GM19438 (cell line): ENCODE results near the gene TAB2.

Experiments used
- ATAC-seq: cut with Tn5 transposase; IDR thresholded peaks from one replicate; pipeline ENCODE4 v1.9.1; 2021; ENCODE audit warnings: low read depth; ENCODE audit not compliant: unreplicated experiment

Gene TAB2

DNA sequence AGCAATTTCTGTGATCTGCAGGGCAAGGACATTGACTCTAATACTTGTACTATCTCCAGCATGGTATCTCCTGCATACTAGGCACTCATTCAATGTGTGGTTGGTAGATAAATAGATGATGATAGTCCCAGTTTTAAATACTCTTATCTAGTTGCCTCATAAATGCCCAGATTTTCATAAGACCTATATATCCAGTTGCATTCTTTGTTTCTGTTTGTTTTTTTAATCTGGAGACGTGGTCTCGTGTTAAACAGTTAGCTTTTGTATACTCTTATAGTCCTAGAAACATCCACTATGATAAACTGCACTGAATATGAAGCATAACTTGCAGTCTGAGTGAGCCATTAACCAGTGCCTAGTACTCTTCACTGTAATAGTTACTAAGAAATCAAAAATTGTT lies 47.0 kb downstream of the TAB2 start:
- no peak for ATAC-seq

DNA sequence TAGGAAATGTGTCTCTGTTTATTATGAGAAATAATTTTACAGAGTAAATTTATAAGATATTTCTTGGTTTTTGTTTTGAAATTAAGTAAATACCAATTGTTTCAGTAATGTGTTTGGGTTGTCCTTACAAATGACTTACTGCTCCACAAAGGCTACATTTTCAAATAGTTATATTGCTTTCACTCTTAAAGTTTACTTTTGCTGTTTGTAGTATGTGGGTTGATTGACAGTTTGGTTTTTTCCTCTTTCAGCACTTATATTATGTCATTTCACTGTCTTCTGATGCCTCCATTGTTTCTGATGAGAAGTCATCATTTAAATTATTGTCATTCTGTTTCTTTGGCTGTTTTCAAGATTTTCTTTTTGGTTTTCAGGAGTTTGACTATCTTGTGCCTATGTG lies 47.7 kb downstream of the TAB2 start:
- ATAC-seq, result no peak

DNA sequence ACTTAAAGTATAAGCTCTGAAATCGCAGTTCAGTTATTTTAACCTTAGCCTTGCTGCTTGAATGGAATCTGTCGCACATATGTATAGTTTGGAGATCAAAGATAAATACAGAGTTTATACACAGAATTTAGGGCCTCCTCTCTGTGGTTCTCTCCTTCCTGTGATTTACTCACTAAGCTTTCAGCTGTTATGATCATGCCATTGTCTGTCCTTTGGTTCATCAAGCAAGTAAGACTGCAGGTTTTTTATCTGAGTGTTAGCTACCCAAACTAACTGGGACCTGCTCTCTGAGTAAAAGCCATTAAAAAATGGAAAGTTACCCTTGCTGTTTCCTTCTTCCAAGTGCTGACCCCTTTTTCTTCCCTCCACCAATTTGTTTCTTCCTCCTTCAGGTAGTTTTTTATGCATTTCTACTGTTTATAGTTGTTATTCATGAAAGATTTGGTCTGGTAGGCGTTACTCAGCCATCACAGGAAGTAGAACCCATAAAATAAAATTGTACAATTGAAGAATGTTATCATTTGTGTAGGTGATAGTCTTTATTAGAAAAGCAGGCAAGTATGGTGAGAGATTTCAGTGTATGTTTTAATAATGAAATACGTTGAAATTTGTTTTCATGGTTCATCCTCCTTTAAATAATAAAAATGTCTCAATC lies 48.9 kb downstream of the TAB2 start:
- no peak for ATAC-seq

DNA sequence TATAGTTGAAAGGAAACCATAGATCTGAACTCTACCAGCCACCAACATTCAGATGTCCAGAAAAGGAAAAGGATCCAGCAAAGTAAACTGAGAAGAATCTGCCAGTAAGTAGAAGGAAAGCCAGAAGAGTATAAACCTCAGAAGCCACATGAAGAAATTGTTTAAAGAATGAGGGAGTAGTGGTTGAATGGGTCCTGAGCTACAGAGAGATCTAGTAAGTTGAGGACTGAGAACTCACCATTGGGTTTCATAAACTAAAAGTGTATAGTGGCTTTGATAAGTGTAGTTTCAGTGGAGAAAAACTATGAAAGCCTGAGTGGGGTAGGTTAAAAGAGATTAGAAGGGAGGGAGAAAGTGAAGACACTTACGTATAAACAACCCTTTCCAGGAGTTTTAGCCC lies 50.6 kb downstream of the TAB2 start:
- no peak for ATAC-seq

DNA sequence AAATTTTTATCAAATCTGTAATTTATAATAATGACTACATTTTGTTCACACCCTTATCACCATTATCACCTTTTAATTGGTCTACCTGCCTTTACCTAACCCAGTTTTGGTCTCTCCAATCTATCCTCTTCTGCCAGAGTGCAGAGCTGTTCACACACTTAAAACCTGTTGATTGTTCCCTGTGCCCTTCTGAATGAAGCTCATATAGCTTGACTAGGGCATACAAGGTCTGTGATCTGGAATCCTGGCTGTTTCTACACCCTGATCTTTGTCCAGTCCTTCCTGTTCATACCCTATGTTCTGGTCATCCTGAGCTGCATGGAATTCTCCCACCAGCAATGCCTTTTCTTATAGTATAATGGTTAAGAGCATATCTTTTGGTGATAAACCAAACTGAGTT lies 53.6 kb downstream of the TAB2 start:
- ATAC-seq, result no peak

DNA sequence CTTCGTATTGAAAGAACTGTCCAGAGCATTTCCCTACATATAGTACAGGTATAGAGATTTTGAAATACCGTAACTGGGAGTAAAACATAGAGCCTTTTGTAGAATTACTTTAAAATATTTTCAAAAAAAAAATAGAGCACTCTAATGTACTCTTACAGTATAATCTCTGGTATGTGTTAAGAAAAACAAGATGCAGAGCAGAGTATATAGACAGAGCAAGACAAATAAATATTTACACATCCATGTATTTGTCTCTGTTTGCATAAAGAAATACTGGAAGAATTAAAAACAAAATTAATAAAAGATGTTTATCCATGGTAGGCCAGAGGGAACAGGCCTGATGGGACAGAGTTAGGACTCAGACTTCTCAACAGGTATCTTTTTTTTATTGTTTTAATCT lies 54.5 kb downstream of the TAB2 start:
- ATAC-seq, result no peak

DNA sequence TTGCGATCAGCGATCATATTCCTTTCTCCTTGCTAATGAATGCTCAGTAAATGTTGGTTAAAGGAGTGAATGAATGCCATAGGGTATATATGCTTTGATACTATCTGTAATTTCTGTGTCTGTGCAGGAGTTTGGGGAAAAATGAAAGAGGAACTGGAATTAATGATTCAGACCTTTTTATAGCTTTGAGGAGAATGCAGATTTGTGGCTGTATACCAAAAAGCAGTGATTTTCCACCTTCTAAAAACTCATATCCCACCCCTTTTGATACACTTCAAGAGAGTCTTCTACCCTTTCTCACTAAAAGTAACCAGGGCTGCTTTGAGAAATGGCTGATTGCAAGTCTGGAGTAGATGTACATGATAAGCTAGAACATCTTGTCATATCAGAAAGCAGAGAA lies 56.0 kb downstream of the TAB2 start:
- ATAC-seq, result no peak

DNA sequence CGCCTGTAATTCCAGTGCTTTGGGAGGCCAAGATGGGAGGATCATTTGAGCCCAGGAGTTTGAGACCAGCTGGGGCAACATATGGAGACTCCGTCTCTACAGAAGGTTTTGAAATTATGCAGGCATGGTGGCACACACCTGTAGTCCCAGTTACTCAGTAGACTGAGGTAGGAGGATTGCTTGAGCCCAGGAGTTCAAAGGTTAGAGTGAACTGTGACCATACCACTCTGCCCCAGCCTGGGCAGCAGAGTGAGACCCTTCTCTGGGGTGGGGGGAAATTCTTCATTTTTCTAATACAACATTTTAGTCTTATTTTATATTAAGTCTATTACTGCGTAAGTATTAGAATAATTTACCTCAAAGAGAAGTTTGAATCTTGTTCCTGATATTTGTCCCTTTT lies 62.5 kb downstream of the TAB2 start:
- no peak for ATAC-seq

DNA sequence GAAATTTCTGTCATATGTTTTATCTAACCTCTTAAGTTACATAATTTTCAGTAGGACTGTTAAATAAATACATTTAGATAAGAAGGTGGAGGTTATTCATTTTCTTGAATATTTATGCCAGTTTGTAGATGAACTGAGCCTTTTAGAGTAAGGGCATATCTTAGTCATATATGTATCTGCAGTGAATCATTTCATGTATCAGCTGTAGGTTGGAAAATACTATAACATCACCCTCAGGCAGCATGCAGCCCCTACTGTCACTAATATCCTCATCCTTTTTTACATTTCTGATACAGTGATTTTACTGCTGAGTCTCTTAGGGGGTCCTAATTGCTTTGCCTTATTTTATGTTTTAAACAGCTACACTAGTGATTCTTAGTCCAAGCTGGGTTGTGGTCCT lies 63.0 kb downstream of the TAB2 start:
- no peak for ATAC-seq

DNA sequence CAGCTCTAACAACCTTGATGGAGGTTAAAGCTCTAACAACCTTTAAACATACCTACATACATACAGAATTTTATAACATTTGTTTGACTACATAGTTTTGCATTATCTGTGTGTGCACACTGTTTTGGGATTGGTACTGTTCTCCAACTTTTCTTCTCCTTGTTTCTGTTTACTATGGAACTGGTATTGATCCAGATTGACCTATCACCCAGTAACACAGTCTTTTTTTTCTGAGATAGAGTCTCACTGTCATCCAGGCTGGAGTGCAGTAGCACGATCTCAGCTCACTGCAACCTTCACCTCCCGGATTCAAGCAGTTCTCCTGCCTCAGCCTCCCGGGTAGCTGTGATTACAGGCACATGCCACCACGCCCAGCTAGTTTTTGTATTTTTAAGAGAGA lies 65.9 kb downstream of the TAB2 start:
- ATAC-seq, result no peak

DNA sequence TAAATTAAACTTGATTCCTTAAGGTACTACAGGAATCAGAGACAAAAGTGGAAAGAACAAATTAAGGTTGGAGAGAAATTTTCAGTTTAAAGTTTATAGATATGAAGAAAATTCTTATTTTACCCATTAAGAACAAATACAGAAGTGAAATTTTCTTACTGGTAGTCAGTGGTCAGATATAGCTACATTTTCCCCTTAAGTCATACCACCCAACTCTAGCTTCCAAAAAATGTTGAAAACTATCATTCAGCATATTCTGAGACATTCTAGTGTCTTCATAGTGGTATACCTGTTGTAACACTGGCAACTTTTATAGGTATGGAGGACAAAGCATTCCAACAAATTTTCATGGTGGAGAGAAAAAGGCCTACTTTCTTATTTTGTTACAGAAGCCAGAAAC lies 67.0 kb downstream of the TAB2 start:
- ATAC-seq, result no peak

DNA sequence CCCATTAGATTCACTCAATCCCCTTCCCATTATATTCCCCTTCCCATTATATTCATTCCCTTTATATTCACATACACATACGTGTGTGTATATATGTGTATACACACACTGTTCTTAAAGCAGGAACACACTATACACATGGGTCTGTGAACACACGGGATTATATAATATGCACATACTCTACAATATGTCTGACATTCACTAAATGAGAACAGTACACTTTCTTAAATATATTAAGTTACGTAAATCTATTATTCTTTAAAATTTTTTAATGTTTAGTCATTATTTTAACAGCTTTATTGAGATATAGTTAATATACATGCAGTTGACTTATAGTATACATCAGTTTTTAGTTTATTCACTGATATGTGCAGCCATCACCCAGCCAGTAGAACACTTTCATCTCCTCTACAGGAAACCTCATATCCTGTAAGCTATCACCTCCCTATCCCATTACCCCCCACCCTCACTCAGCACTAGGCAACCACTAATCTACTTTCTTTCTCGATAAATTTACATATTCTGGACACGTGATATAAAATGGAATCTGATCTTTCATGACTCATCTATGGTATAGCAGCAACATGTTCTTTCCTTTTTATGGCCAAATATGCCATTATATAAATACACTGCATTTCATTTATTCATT lies 68.6 kb downstream of the TAB2 start:
- no peak for ATAC-seq

DNA sequence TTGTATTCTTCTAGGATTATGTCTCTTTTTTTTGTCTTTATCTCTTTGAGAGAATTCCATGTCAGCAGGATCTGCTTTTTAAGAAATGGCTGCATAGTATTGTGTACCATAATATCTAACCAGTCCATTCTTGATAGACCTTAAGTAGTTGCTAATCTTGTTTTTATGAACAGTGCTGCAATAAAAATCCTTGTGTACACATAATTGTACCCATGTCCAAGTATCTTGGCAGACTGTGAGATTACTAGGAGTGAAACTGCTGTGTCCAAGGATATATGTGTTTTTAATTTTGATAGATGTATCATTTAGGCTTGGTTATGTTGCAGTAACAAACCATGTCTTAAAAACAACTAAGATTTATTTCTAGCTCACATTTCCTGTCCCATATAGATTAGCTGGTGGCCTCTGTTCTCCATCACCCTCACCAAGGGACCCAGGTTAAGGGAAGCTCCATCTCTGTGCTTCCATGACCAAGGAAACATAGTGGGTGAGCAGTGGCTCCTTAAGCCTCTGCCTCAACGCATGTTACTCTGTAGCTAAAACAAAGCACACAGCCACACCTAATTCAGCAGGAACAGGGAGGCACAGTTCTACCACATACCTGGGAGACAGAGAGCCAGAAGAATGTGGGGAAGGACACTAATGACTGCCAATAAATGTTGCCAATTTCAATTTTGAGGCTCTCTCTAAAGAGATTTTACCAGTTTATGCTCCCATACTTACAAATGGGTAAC lies 70.4 kb downstream of the TAB2 start:
- ATAC-seq, result no peak

DNA sequence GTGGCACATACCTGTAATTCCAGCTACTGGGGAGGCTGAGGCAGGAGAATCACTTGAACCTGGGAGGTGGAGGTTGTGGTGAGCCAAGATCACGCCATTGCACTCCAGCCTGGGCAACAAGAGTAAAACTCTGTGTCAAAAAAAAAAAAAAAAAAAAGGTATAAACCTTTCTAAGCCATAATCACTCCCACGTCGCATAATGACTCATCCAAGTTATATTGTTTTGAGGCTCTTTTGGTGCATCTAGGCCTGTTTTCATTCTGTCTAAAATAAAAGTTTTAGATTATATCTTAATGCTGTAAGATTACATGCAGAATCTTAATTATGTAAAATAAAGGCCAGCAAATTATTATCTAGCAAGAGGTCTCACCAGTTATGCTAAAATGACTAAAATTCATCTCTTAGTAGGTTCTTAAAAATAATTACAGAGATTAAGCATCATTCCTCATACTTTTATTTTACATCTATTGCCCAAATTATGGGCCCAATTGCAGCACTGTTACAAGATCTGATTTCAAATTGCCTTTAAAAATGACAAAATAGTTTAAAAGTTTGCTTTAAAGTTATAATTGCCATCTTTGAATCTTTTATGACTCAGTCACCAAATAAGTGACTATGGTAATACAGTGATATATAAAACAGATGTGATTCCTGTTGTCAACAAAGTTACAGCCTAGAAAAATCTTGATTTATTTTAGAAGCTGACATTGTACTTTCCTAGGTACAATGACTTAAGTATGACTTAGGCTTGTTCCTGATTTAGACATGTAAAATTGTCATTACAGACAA lies 72.2 kb downstream of the TAB2 start:
- ATAC-seq, result no peak

DNA sequence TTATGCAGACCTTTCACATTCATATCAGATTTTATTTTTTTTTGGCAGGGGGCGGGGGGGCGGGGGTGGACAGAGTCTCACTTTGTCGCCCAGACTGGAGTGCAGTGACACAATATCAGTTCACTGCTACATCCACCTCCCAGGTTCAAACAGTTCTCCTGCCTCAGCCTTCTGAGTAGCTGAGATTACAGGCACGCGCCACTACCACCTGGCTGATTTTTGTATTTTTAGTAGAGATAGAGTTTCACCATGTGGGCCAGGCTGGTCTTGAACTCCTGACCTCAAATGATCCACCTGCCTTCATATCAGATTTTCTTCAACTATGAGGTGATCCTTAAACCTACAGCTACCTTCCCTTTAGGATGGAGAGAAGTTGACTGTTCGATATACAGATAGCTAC lies 74.6 kb downstream of the TAB2 start:
- no peak for ATAC-seq

DNA sequence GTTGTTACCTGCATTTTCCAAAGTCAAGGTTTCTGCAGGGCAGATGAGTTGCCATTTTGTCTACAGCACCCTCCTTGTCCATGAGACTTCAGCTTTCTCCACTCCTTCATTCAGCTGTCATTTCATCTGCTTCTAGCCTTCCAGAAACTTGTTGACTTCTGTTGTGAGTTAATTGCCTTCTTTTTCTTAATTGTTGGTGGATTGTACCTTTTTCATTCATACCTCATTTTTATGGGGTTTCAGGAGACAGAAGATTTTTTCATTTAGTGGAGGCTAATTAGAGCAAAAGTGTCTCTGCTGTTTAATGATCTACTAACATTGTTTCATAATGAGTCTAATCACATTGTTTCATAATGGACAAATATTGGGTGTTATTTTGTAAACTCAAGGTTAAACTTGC lies 75.0 kb downstream of the TAB2 start:
- no peak for ATAC-seq

DNA sequence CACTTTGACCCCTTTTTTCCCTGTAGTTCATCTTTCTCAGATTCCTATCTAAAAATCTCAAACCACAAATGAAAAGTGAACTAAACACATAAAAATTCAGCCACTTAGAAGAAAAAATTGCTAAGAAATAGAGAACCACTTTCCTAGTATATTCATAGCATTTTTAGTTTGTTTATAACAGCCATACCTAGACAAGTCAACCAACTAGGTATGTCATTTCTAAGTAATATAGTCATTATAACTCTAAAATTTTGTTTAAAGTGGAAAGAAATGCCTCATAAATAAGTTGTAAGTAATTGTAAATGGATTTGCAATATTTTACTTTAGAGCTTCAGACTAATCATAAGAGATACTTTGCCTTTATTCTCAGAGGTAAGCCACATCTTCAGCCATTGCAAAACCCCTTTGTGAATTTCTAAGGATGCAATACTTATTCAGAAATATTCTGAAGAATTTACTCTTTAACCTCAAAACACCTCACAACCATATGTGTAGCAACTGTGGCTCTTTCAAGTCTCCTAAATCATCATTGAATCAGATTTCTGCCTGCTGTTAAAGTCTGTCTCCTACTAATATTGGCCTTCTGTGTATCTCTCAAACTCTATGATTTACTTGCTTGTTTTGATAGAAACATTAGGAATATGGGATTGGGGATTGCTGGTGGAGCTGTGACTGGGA lies 75.6 kb downstream of the TAB2 start:
- ATAC-seq, result no peak

DNA sequence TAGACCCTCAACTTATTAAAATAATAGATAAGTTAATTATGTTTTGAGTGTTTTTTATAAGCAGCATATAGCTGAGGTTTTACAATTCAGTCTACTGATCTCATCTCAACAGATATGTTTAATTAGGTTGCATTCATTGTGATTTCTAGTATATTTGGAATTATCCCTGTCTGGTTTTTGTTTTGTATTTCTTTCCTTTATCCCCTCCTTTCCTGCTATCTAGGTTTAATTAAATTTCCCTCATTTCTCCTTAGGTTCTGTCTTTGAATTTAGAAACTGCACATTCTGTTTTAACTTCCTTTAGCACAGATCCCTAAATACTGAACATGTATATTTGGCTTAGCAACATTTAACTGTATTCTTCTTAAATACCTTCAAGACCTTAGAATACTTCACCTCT lies 77.7 kb downstream of the TAB2 start:
- no peak for ATAC-seq

DNA sequence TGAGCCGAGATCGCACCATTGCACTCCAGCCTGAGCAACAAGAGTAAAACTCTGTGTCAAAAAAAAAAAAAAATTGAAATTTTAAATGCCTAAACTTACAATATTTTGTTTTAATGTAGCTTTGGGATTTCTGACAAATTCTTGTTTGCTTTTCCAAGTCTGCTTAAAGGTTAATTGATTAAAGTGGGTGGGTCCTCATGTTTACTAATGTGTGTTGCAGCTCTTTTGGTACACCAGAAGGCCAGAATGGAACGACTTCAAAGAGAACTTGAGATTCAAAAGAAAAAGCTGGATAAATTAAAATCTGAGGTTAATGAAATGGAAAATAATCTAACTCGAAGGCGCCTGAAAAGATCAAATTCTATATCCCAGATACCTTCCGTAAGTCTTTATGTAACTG lies 79.9 kb downstream of the TAB2 start:
- no peak for ATAC-seq

DNA sequence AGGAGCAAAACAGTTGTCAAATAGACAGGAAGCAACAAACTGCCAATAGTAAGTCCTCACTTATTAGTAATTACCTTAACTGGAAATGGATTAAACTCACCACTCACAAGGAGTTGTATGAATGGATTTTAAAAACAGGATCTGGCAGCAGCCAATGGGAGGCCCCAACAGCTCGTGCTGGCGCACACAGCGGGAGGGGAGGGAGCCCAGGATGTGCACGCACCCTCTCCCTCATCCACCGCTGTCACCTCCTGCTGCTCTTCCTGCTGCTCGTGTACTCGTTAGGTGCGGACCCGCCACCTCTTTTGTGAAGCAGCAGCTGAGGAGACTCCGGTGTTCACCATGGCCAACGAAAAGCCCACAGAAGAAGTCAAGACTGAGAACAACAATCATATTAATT lies 82.5 kb downstream of the TAB2 start, which contains the start of gene SUMO4:
Gene SUMO4, plus strand, starts transcription at position 213 of the 400 bp plus-strand sequence. Its CDS starts 130 bp downstream, at position 343.
- no peak for ATAC-seq

DNA sequence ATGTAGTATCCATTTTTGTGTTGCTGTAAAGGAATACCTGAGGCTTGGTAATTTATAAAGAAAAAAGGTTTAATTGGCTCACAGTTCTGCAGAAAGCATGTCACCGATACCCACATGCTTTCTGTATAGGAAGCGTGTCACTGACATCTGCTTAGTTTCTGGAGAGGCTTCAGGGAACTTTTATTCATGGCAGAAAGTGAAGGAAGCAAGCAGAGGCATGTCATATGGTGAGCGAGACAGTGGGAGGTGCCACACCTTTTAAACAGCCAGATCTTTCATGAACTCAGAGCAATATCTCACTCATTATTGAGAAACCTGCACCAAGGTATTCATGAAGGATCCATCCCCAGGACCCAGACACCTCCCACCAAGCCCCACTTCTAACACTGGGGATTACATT lies 86.0 kb downstream of the TAB2 start:
- no peak for ATAC-seq
